Retinal pigment epithelial cell (primary cell): ENCODE data around the gene ROPN1.
"Not testable (repeated sequence)": the region's sequence is repeated elsewhere in the genome, so short reads cannot be mapped to it uniquely, and the experiment has no call there.

Source experiments
- DNase-seq: peaks from one replicate; pipeline ENCODE4 v3.0.0-alpha.2; 2010; ENCODE audit warnings: low read depth
- H3K4me3 ChIP-seq: 2 replicates; pipeline ENCODE4 v1.5.1; 2011; ENCODE audit warnings: mild to moderate bottlenecking, low read length, control low read depth, moderate library complexity
- TF ChIP-seq, protein P1 (sequence below): conservative IDR thresholded peaks from 2 replicates; pipeline ENCODE4 v1.5.1; 2011; ENCODE audit warnings: low read depth, low read length, control low read depth, inconsistent platforms

The ROPN1 gene

DNA sequence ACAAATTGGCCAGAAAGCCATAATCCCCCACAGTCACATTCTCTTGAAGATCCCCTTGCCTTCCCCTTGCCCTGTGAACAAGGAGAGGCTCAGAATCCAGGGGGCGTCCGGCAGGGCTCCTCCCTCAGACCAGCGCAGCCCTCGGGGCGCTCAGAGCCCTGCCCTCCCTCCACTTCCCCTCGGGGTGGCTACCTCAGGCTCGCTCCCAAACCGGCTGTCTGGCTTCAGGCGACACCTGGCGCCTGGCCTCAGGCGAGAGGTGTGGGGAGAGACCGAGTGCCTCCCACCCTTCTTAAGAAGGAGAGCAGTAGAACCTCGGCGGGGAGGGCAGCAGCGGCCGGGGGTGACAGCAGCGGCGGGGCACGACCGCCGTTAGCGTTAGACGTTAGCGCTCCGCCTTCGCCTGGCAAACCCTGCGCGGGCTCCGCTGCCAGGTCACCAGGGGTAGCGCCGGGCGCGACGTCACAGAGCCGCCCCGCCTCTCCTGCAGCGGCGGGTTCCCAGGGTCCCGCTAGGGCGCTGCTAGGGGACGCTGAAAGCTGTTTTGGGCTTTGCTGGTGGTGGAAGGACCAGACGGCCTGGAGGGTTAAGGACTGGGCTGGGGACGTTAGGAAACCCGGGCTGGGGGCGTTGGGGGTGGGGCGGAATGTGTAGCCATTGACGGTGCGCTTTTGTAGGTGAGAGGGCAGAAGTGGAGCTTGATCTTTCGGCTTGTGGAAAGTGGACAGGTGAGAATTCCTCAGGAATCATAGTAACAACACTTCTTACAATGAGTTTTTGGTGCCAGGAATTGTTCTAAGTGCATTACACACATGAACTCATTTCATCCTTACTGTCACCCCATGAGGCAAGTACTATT lies at the start of gene ROPN1:
ROPN1 (minus strand) TSS at position 395 of the 859 bp plus-strand sequence. CDS start 11,643 bp downstream, outside the sequence.
- peak within 1 kb of the TSS; percentile 30 for H3K4me3 ChIP-seq

DNA sequence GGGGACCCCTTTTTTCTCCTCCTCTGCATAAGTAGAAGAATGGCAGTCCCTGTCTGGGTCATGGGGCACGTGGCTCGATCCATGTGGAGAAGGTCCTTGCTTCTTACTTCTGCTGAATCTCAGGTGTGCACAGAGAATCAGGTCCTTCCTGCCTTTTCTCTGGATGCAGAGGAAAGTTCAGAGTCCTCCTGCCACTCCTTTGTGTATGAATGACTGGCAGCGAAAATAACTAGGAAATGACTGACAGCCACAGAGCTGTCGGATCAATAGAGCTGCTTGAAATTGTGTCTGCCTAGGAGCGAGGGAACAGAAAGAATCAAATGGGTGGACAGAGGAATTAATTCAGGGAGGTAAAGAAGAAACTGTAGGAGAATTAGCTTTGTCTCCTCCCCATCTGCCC lies 49.6 kb upstream of the ROPN1 start:
- no peak for DNase-seq
- no peak overlapping the region for H3K4me3 ChIP-seq

More for the DNA sequence above, at the start of gene ROPN1:
- DNase-seq: not testable (repeated sequence)

DNA sequence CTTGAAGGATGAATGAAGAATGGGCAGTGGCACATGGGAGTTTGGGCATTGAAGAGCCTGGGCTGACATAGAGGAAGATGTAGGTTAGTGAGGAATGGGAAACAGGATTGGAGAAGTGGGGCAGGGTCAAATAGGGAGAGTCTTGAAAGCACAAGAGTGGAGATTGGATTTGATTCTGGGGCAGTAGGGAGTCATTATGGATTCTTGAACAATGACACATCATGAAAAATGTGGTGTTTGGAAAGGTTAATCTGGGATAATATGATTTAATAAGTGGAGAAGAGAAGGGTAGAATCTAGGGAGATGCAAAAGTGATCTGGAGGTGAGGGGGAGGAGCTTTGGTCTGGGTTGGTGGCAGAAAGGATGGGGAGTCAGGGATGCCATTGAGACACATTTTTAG lies 45.4 kb upstream of the ROPN1 start:
- peak; percentile 55 for DNase-seq
- TF ChIP-seq, protein P1, sequence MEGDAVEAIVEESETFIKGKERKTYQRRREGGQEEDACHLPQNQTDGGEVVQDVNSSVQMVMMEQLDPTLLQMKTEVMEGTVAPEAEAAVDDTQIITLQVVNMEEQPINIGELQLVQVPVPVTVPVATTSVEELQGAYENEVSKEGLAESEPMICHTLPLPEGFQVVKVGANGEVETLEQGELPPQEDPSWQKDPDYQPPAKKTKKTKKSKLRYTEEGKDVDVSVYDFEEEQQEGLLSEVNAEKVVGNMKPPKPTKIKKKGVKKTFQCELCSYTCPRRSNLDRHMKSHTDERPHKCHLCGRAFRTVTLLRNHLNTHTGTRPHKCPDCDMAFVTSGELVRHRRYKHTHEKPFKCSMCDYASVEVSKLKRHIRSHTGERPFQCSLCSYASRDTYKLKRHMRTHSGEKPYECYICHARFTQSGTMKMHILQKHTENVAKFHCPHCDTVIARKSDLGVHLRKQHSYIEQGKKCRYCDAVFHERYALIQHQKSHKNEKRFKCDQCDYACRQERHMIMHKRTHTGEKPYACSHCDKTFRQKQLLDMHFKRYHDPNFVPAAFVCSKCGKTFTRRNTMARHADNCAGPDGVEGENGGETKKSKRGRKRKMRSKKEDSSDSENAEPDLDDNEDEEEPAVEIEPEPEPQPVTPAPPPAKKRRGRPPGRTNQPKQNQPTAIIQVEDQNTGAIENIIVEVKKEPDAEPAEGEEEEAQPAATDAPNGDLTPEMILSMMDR: no peak
- no peak overlapping the region for H3K4me3 ChIP-seq

More for the DNA sequence above, 49.6 kb upstream of the ROPN1 start:
- TF ChIP-seq, protein P1: no peak

DNA sequence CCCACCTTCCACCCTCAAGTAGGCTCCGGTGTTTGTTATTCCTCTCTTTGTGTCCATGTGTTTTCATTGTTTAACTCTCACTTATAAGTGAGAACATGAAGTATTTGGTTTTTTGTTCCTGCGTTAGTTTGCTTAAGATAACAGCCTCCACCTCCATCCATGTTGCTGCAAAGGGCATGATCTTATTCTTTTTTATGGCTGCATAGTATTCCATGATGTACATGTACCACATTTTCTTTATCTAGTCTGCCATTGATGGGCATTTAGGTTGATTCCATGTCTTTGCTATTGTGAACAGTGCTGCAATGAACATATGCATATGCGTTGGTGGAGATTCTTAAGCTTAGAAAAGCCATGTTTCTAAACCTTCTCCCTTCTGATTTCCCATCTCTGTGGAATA lies 44.3 kb upstream of the ROPN1 start:
- not testable (repeated sequence) for DNase-seq

DNA sequence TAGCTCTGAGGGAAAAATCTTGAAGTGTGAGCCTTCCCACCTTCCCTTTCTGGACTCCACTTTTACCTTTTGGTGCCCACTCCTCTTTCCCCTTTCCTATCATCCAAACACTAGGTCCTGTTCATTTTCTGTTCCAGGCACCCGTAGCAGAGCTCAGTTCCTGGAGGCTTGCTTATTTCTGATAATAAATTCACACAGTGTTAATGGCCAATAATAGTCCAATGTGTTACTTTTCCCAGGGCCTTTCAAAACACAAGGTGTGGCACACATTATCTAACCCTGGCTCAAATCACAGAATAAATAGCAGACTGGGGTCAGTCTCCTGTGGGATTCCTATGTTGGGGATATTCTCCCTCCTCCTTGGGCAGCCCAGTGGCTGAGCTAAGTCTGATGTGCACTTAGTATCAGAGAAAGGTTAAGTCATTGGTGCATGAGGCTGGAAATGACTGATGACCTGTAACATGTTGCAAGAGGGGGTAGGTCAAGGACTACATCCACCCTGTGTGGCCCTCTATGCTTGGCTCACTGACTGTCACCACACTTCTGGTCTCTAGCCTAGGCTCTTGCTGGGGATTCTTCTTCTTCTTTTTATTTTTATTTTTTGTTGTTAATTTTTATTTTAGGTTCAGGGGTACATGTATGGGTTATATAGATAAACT lies 43.7 kb upstream of the ROPN1 start:
- no peak for DNase-seq
- no peak overlapping the region for H3K4me3 ChIP-seq
- TF ChIP-seq, protein P1: no peak

More for the DNA sequence above, 44.3 kb upstream of the ROPN1 start:
- not testable (repeated sequence) for H3K4me3 ChIP-seq

DNA sequence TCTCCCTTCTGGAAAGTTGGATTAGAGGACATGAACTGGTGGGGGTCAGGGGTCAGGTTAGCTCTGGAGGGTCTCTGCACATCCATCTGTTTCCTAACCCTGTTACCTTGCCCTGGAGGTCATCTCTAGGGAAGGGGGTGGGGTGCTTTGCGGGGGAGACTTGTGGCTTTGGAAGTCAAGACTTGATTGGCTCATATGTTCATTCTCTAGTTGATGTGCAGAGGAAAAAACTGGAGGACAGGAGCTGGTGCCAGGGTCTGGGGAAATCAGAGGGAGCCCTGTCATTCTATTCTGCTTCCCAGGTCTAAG lies 42.9 kb upstream of the ROPN1 start:
- H3K4me3 ChIP-seq: peak overlapping the region; percentile 91
- TF ChIP-seq, protein P1: no peak
- no peak for DNase-seq

DNA sequence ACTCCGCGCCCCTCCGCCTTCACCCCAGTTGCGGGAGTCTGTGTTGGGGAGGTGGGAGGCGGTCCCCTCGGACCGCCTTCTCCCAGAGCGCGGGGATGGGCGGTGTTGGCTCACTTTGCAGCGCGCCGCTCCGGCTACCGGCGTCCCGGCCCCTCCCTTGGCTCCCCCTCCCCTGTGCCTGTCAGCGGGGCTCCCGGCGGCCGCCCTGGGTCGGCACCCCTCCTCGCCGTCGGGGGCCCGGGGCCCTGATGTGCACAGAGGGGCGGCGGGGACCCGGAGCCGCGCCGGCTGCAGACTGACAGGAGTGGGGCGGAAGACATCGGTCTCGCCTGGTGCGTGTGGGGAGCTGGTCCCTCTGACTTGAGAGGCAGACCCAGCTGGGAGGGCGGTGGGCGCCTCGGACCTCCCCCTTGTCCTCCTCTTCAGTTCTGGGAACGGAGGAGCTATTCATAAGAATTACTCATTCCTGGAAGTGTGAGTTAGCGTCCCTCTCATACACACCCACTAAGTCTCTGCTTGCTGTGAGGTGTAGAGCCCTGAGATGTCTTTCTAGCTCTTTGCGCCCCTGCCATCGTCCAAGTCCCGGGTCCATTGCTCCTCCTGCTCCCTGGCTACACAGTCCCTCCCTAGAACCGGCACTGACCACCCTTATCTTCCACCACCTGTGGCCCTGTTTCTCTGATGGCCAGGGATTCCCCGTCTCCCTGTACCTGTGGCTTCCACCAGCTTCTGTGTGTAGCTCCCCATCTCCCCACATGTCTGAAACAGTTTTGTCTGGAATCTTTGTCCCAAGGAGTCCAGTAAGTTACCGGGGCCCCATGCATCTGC lies 42.3 kb upstream of the ROPN1 start:
- H3K4me3 ChIP-seq: peak overlapping the region; percentile 91
- TF ChIP-seq, protein P1: no peak
- DNase-seq: no peak
